Keratinocyte (primary cell): ENCODE results near the gene CISD1.

Source experiments
- EZH2 ChIP-seq: IDR thresholded peaks from one replicate; pipeline ENCODE4 v1.6.1; 2012; ENCODE audit warnings: inconsistent platforms, mild to moderate bottlenecking, low read length, moderate library complexity
- TF ChIP-seq, protein P1 (sequence below), 3 experiments: IDR thresholded peaks in 1 of 3; conservative IDR thresholded peaks in 1 of 3; optimal IDR thresholded peaks in 1 of 3; 2 replicates in 2 of 3; 3 replicates in 1 of 3; pipeline versions ENCODE3 to v1.5.1; 2011; ENCODE audit warnings: low read length in 3 of 3, mild to moderate bottlenecking in 3 of 3, moderate library complexity in 2 of 3, control low read depth in 1 of 3, inconsistent platforms in 1 of 3; ENCODE audit not compliant: insufficient read depth in 2 of 3; ENCODE audit errors: extremely low read depth in 1 of 3

- TF ChIP-seq, protein P1, sequence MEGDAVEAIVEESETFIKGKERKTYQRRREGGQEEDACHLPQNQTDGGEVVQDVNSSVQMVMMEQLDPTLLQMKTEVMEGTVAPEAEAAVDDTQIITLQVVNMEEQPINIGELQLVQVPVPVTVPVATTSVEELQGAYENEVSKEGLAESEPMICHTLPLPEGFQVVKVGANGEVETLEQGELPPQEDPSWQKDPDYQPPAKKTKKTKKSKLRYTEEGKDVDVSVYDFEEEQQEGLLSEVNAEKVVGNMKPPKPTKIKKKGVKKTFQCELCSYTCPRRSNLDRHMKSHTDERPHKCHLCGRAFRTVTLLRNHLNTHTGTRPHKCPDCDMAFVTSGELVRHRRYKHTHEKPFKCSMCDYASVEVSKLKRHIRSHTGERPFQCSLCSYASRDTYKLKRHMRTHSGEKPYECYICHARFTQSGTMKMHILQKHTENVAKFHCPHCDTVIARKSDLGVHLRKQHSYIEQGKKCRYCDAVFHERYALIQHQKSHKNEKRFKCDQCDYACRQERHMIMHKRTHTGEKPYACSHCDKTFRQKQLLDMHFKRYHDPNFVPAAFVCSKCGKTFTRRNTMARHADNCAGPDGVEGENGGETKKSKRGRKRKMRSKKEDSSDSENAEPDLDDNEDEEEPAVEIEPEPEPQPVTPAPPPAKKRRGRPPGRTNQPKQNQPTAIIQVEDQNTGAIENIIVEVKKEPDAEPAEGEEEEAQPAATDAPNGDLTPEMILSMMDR (optimal IDR thresholded peaks at IDR 0.05 in 1 of 3, IDR thresholded peaks at IDR 0.05 in 1 of 3, conservative IDR thresholded peaks at IDR 0.05 in 1 of 3; ENCODE audit: extremely low read depth in 1 of 3, insufficient read depth in 2 of 3, low read length in 3 of 3): no peak
- TF ChIP-seq EZH2: no peak
Measured at GRCh38 chr10:58254644-58255043, 14.3 kb upstream of the CISD1 start.
